B cell (primary cell): ENCODE measurements around the gene ERICH3. TPM values are rescaled to one million over a fixed set of nuclear protein-coding genes. Genes with fewer than 3 reads are reported as not detected.

Source experiments
- ATAC-seq: fragments of 200-7000 bp; cut with Tn5 transposase; one replicate; pipeline ENCODE4 v1.10.0; 2021; ENCODE audit warnings: low read depth, mild to moderate bottlenecking, moderate number of reproducible peaks, moderate library complexity
- CTCF ChIA-PET: fragments of 350-600 bp; sonication (Branson Sonifier 250); formaldehyde crosslinking; loops from one replicate; lab custom pipeline; 2021; ENCODE audit warnings: antibody characterized with exemption, inconsistent platforms; lab: Charles Lee
- POLR2A ChIA-PET: fragments of 350-600 bp; sonication (Branson Sonifier 250); formaldehyde crosslinking; loops from one replicate; lab custom pipeline; 2021; ENCODE audit warnings: antibody characterized with exemption; lab: Charles Lee
- DNase-seq: peaks from one replicate; pipeline ENCODE4 v3.0.0; 2013
- H2AFZ ChIP-seq: 2 replicates; pipeline ENCODE4 v1.6.1; 2012; ENCODE audit warnings: mild to moderate bottlenecking, low read depth, low read length; ENCODE audit not compliant: insufficient read depth, poor library complexity, severe bottlenecking
- H3K27ac ChIP-seq, 2 donors: 1 replicate in 1 of 2; 2 replicates in 1 of 2; pipeline ENCODE4 v1.5.1; 2012 to 2013; ENCODE audit warnings: low read length in 2 of 2, mild to moderate bottlenecking in 2 of 2, moderate library complexity in 1 of 2
- H3K27me3 ChIP-seq, 4 experiments: fragments of 200-600 bp in 1 of 4; sonication (generic) in 1 of 4; replicated peaks in 1 of 4; 1 replicate in 2 of 4; 2 replicates in 2 of 4; pipeline versions ENCODE4 v1.6.1 to v1.7.0; 2013 to 2016; ENCODE audit warnings: low read length in 3 of 4, mild to moderate bottlenecking in 2 of 4, mixed read lengths in 1 of 4, moderate library complexity in 1 of 4; ENCODE audit not compliant: insufficient read depth in 4 of 4, control insufficient read depth in 3 of 4; ENCODE audit errors: control extremely low read depth in 1 of 4
- H3K36me3 ChIP-seq, 2 experiments: replicated peaks in 1 of 2; 1 replicate in 1 of 2; 2 replicates in 1 of 2; pipeline versions ENCODE4 v1.6.1 to v1.7.1; 2013; ENCODE audit warnings: low read length in 1 of 2; ENCODE audit not compliant: insufficient read depth in 2 of 2, control insufficient read depth in 1 of 2; ENCODE audit errors: control extremely low read depth in 1 of 2, extremely low read depth in 1 of 2
- H3K4me1 ChIP-seq, 2 donors: fragments of 200-600 bp in 1 of 2; sonication (generic) in 1 of 2; 1 replicate in 1 of 2; 2 replicates in 1 of 2; pipeline versions ENCODE4 v1.5.1 to v1.6.1; 2013 to 2017; ENCODE audit warnings: low read length in 2 of 2; ENCODE audit not compliant: control insufficient read depth in 2 of 2, insufficient read depth in 2 of 2
- H3K4me2 ChIP-seq: replicated peaks from 2 replicates; pipeline ENCODE3; 2012; ENCODE audit warnings: mild to moderate bottlenecking, low read depth, low read length; ENCODE audit not compliant: poor library complexity, severe bottlenecking
- H3K4me3 ChIP-seq, 5 experiments: fragments of 200-600 bp in 1 of 5; sonication (generic) in 1 of 5; 1 replicate in 3 of 5; 2 replicates in 2 of 5; pipeline versions ENCODE4 v1.5.1 to v1.7.0; 2011 to 2016; ENCODE audit warnings: low read length in 4 of 5, mild to moderate bottlenecking in 4 of 5, low read depth in 2 of 5, control low read depth in 1 of 5, moderate library complexity in 1 of 5; ENCODE audit not compliant: insufficient read depth in 1 of 5; ENCODE audit errors: control extremely low read depth in 1 of 5, extremely low read depth in 1 of 5
- H3K79me2 ChIP-seq: fragments of 200-600 bp; sonication (generic); one replicate; pipeline ENCODE4 v1.6.0; 2016; ENCODE audit warnings: low read length; ENCODE audit not compliant: control insufficient read depth, insufficient read depth
- H3K9ac ChIP-seq: fragments of 200-600 bp; sonication (generic); 2 replicates; pipeline ENCODE4 v1.6.1; 2017; ENCODE audit warnings: mild to moderate bottlenecking, low read length, moderate library complexity
- H3K9me3 ChIP-seq, 3 donors: one replicate each; pipeline versions ENCODE4 v1.6.1 to v1.7.1; 2013; ENCODE audit warnings: low read length in 2 of 3; ENCODE audit not compliant: control insufficient read depth in 2 of 3, insufficient read depth in 1 of 3; ENCODE audit errors: control extremely low read depth in 1 of 3
- H4K20me1 ChIP-seq: 2 replicates; pipeline ENCODE4 v1.6.0; 2012; ENCODE audit warnings: mild to moderate bottlenecking, low read length; ENCODE audit not compliant: insufficient read depth, control insufficient read depth, poor library complexity, severe bottlenecking
- H3K27ac Mint-ChIP-seq: one replicate; pipeline ENCODE4 v1.8.0; 2021; ENCODE audit warnings: mixed read lengths
- H3K27me3 Mint-ChIP-seq: one replicate; pipeline ENCODE4 v1.8.0; 2021; ENCODE audit warnings: mixed read lengths
- H3K4me1 Mint-ChIP-seq: one replicate; pipeline ENCODE4 v1.8.0; 2021; ENCODE audit warnings: mixed read lengths
- H3K4me3 Mint-ChIP-seq: one replicate; pipeline ENCODE4 v1.8.0; 2021; ENCODE audit warnings: mixed read lengths
- H3K9me3 Mint-ChIP-seq: one replicate; pipeline ENCODE4 v1.8.0; 2022; ENCODE audit warnings: mixed read lengths; ENCODE audit not compliant: insufficient read depth
- CTCF ChIP-seq: fragments of 200-600 bp; IDR thresholded peaks from one replicate; pipeline ENCODE4 v1.8.0; 2022; ENCODE audit warnings: antibody characterized with exemption, mild to moderate bottlenecking
- EZH2 ChIP-seq: IDR thresholded peaks from 2 replicates; pipeline ENCODE4 v1.6.1; 2012; ENCODE audit warnings: borderline replicate concordance, low read depth, mild to moderate bottlenecking, moderate library complexity, low read length; ENCODE audit not compliant: insufficient read depth, poor library complexity, severe bottlenecking
- WGBS: methylation state at CpG from one replicate; pipeline ENCODE4 v1.1.5; 2013; ENCODE audit warnings: missing lambda C conversion rate; ENCODE audit not compliant: insufficient coverage; 5-methylcytosine and 5-hydroxymethylcytosine counted together
- intact Hi-C: fragments of 100-400 bp; cut with micrococcal nuclease; formaldehyde crosslinking; loops from one replicate; pipeline ENCODE4 v1.10.0; 2022
- polyA plus RNA-seq: library from polyadenylated mRNA; depleted of rRNA; stranded (reverse); fragments of >200 nt; gene quantifications from 2 replicates; pipeline ENCODE4 v1.2.3, GENCODE V29; 2012
- total RNA-seq, 2 donors: library from RNA; stranded (reverse); fragments of 120-200 nt in 1 of 2; gene quantifications; 1 replicate in 1 of 2; 2 replicates in 1 of 2; pipeline versions ENCODE4 v1.2.3 to v1.2.4, GENCODE V29; 2013 to 2022

Gene ERICH3
- total and polyA plus RNA-seq, 2 donors (not counting 1 experiment from before 2014, with no cell fraction given) = 0.03 to 0.27 TPM

GRCh38 chr1:74716822-74717221 lies 43.2 kb upstream of the ERICH3 start:
- H3K27ac ChIP-seq = no peak overlapping the region
- H3K36me3 ChIP-seq = peaks cover 6 to 32% of the 10 kb centered on the region in 2 experiments
- no peaks in the 10 kb centered on the region for H3K4me1 Mint-ChIP-seq
- POLR2A ChIA-PET = no interaction called here
- no peaks in the 10 kb centered on the region for H4K20me1 ChIP-seq
- no peaks in the 10 kb centered on the region for H3K9me3 ChIP-seq
- CTCF ChIA-PET = no interaction called here
- H3K4me3 Mint-ChIP-seq = no peak overlapping the region
- no peaks in the 10 kb centered on the region for H3K27me3 ChIP-seq
- intact Hi-C loops = no loop called here
- TF ChIP-seq CTCF = no peak
- no peak for TF ChIP-seq EZH2
- 100% methylated on average over 1 of the region's 1 CpG for WGBS
- no peak overlapping the region for H3K4me3 ChIP-seq
- no peaks in the 10 kb centered on the region for H3K4me1 ChIP-seq
- ATAC-seq (no peak), DNase-seq (no peak)
- H3K27me3 Mint-ChIP-seq = no peaks in the 10 kb centered on the region
- H3K9ac ChIP-seq = no peak overlapping the region
- no peaks in the 10 kb centered on the region for H3K79me2 ChIP-seq
- H2AFZ ChIP-seq = no peak overlapping the region
- no peak overlapping the region for H3K27ac Mint-ChIP-seq
- H3K9me3 Mint-ChIP-seq = no peaks in the 10 kb centered on the region
- H3K4me2 ChIP-seq = no peak overlapping the region

GRCh38 chr1:74715806-74716205 lies 42.2 kb upstream of the ERICH3 start:
- no peaks in the 10 kb centered on the region for H3K4me1 Mint-ChIP-seq
- ATAC-seq (no peak), DNase-seq (no peak)
- H3K4me2 ChIP-seq = no peak overlapping the region
- no peaks in the 10 kb centered on the region for H3K27me3 ChIP-seq
- H4K20me1 ChIP-seq = no peaks in the 10 kb centered on the region
- 100% methylated on average over 1 of the region's 6 CpGs for WGBS
- no peaks in the 10 kb centered on the region for H3K9me3 Mint-ChIP-seq
- H3K36me3 ChIP-seq = peaks cover 8 to 21% of the 10 kb centered on the region in 2 experiments
- CTCF ChIA-PET = no interaction called here
- H3K4me3 ChIP-seq = no peak overlapping the region
- TF ChIP-seq CTCF (no peak), EZH2 (no peak)
- H2AFZ ChIP-seq = no peak overlapping the region
- no peaks in the 10 kb centered on the region for H3K4me1 ChIP-seq
- H3K9ac ChIP-seq = no peak overlapping the region
- no peaks in the 10 kb centered on the region for H3K79me2 ChIP-seq
- H3K4me3 Mint-ChIP-seq = no peak overlapping the region
- H3K27ac ChIP-seq = no peak overlapping the region
- intact Hi-C loops = no loop called here
- no peaks in the 10 kb centered on the region for H3K9me3 ChIP-seq
- no peak overlapping the region for H3K27ac Mint-ChIP-seq
- no peaks in the 10 kb centered on the region for H3K27me3 Mint-ChIP-seq
- POLR2A ChIA-PET = no interaction called here
